Hippocampal formation (tissue), 2 donors: Measurements from ENCODE around the gene HEG1.

Experiments
- DNase-seq, 2 donors: peaks; one replicate each; lab custom pipeline; 2025; lab: John Stamatoyannopoulos, UW

The HEG1 gene

DNA sequence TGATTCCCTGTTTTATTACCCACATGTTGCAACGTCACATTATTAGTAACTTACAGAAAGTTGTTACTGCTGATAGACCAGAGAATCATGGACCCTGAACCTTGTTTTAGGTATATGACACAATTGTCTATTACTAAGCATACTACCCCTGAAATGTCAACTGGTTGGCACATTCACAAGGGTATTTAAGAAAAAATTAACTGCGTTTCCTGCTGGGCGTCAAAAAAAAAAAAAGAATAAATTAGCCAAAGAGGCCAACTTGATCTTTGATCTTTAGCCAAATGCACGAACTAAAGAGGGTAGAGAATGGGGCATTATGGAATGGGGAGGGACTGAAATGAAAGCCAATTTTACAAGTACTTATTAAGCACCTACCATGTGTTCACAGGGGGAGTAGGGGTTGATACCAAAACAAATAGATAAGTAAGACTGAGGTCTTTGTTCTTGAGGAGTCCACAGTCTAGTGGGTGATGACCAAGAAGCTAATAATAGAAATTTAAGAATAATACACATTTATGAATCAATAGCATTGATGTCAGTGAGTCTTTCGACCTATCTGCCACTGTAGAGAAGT, 103.4 kb downstream of the HEG1 start:
- DNase-seq = no peak

DNA sequence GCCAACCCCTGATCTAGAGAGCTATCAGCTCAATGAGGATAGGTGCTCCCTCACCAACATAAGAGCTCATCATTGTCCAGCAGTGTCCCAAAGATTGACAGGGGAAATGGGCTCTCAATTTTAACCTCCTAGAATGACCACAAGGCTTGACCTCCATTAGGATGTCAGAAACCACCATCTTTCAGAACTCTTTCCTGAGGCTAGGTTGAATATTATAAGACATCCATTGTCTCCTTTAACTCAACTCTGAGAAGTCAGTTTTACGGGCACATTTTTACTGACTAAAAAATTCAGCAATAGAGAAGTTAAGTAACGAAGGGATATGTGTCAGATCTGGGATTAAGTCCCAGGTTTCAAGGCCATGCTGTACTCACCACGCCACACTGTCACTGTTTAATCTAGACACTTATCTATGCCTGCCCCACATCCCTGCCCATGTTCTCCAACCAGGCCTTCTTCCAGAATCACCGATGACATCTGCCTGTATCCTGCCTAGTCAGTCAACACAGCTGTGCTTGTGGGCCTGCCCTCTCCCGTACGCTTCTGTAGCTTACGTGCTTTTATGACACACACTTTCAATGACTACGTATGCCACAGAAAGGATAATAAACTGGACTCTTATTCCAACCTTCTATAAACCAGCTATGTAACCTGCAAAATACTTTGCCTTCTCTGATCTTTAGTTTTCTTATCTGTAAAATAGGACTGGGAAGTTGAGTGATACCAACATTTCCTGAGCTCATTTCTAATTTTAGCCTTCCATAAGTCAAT, 104.1 kb downstream of the HEG1 start:
- DNase-seq = no peak

DNA sequence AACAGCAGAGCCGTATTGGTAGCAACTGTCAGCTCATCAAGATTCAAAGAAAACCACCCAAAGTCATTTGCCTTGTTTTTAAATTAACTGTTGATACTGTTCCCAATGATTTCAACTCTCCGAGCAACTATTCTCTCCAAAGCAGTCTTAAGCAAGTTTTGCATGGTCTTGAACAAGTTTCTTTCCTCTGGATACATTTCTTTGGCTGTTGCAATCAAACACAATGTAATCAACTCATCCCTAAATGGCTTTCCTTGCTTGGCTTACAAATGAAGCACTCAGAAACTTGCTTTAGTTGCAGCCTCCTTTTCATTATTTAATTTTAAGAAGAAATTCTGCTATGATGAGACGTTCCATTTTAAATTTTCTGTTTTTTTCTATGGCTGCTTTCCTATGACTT, 105.8 kb downstream of the HEG1 start:
- DNase-seq = no peak

DNA sequence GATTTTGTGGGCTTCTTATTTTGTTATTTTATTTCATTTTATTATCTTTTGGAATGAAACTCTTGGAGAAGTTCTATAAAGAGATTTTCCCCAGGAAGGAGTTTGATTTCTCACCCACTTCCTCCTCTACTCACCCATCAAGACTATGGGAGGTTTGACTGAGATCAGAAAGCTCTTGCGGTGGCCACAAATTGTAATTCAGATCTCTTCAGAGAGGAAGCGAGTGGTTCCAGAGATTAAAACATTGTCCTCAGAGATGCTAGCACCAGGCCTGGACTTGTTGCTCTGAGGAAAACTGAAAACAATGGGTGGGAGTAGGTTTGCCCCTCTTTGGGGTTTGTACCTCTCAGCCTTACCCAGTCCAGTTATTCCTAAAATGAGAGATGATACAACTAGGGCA, 113.2 kb downstream of the HEG1 start:
- no peak for DNase-seq

DNA sequence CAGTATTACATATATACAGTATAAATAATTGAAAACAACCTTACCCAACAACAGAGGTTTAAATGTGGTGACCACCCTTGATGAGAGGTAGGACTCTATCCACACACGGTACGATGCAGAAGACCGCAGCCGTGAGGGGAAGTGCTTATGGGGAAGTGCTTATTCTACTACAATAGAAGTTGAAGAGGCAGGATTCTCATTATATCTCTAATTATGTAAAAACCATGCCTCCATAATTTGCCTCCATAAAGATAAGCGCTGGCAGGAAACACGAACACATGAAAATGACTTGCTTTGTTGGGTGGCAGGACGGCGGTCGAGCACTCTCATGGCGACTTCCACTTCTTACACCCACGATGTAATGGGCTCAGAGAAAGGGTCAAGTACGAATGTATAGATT, 114.0 kb downstream of the HEG1 start:
- no peak for DNase-seq

DNA sequence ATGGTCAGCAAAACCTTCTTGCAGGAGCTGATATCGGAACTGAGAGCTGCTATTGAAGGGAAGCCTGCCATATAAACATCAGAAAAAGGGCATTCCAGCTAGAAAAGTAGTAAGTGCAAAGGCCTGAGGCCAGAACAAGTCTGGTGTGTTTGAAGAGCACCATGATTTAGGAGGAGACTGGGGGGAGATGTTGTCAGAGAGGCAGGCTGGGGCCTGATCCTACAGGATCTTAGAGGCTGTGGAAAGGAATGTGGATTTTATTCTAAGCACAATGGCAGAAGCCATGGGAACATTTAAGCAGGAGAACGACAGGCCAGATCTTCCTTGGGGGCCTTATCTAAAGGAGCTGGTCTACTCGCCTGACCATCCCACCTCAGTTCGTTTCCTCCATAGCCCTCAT, 116.1 kb downstream of the HEG1 start:
- no peak for DNase-seq

DNA sequence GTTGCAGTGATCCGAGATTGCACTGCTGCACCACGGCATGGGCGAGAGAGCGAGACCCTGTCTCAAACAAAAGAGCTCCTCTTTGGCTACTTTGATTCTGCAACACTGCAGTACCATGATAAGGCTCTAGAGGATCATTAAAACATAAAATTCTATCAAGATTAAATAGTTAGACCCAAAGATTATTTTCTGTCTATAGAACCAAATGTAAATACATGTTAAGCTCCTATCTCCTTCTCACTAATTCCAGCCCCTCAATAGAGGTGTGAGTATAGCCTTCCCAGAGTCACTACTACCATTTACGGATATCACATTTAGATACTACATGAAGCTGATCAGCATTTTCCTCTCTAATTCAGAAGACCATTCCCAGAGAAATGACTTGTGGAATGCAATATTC, 116.9 kb downstream of the HEG1 start:
- DNase-seq = no peak

DNA sequence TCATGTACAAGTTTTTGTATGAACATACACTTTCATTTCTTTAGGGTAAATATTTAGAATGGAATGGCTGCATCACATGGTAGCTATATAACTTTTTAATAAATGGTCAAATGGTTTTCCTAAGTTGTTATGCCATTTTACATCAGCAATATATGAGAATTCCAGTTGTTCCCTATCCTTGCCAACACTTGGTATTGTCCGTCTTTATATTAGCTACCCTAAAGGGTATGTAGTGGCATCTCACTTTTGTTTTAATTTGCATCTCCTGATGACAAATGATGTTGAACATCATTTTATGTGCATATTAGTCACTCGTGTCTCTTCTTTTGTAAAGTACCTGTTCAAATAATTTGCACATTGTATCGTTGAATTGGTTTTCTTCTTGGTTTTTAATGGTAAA, 118.7 kb downstream of the HEG1 start:
- DNase-seq = no peak

DNA sequence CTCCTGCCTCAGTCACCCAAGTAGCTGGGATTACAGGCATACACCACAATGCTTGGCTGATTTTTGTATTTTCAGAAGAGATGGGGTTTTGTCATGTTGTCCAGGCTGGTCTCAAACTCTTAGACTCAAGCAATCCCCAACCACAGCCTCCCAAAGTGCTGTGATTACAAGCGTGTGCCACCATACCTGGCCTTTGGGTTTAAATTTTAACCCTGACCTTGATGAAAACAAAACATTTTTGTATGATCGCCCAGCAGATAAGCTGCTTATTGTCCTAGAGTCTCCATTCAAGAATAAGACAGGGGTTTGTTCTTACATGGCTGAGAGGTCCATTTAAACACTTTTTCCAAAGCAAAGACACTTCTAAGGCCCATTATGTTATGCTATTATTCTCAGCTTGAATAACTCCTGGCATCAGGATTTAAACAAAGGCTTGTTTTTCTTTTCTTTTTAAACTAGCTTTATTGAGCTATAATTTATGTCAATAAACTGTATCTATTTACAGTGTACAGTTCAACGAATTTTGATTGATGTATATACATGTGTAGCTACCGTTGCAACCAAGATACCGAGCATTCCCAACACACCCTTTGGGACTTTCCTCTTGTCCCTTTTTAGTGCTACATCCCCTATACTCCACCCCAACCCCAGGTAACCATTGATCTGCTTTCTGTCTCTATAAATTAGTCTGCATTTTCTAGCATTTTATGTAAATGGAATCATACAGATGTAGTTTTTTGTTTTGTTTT, 119.8 kb downstream of the HEG1 start:
- DNase-seq = no peak

DNA sequence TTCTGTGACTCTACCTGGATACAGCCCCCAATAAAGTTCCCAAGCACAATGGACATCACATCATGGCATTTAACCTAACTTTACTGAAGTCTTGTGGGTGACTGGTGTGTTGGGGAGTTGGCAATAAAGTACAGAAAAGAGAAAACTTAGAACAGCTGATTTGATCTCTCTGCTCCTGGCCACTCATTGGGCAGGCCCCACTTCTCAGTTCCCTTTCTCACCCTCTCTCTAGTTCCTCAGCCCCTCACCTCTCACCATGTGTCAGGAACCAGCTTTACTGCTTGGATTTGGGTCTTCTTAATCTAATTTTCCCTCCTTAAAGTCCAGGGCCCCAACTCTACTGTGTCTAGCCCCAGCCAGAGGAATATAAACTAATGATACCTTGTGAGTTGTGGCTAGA, 120.5 kb downstream of the HEG1 start:
- no peak for DNase-seq

DNA sequence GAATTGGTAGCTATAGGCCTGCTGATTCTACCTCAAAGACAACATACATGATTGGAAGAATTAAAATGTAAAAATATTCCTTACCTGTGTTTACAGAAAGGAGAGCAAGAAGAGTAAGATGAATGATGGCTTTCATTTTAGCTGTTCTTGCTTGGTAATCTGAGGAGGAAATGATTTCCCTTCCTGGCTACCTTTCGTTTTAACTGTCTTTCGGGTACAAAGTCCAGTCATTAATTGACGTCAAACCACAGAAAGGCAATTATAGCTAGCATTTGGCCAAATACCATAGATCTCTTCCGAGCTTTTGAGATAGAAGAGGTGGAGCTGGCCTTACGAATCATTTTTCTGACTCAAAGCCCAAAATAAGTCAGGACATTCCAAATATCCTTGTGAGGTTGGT, 121.2 kb downstream of the HEG1 start, which contains the start of gene MUC13:
MUC13 (minus strand) TSS at position 175 of the 400 bp plus-strand sequence; CDS start at position 136, 39 bp downstream.
- no peak for DNase-seq

DNA sequence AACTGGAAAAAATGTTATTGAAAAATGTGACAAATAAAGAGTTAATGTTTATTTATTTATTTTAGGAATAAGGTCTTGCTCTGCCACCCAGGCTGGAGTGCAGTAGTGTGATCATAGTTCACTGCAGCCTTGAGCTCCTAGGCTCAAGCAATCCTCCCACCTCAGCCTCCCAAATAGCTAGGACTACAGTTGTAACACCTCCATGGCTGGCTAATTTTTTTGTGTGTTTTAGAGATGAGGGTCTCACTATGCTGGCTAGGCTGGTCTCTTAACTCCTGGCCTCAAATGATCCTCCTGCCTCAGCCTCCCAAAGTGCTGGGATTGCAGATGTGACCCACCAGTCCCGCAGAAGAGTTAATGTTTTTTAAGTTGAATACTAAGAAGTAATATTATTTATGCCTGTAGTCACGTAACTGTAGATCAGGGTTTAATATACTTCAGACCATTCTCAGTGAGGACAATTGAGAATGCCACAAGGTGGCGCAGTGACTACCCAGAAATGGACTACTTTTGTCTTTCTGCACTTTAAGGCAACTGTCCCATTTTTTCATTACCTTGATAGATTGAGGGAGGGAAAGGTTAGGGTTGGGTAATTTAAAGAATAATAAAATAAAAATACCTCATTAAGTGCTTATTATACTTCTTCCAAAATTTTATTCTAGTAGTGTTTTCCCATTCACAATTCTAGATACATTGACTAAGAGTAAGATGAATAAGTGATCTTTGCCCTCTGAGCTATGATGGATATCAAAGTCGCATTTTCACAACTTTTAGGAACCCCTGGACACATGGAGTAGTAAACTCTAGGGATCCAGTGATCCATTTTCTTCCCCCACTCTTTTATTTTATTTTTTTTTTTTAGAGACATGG, 127.2 kb downstream of the HEG1 start:
- DNase-seq = peak; percentile 4 to 28

DNA sequence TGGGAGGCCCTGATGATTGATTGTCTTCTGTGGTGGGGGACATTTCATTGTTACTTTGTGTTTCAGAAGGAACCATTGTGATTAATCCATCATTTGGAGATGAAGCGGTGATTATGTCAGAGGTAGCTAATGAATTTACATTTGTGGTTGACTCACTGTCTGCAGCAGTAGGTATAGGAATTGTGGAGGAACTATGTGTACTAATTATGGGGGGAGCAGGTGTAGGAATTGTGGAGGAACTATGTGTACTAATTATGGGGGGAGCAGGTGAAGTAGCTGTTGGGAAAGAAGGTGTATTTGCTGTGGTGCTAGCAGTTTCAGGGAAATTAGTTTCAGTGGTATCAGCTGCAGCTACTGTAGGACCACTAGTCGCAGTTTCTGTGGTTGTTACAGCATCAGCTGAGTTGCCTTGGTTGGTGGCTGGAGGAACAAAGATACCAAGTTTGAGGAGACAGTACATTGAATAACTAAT, 128.2 kb downstream of the HEG1 start:
- no peak for DNase-seq

DNA sequence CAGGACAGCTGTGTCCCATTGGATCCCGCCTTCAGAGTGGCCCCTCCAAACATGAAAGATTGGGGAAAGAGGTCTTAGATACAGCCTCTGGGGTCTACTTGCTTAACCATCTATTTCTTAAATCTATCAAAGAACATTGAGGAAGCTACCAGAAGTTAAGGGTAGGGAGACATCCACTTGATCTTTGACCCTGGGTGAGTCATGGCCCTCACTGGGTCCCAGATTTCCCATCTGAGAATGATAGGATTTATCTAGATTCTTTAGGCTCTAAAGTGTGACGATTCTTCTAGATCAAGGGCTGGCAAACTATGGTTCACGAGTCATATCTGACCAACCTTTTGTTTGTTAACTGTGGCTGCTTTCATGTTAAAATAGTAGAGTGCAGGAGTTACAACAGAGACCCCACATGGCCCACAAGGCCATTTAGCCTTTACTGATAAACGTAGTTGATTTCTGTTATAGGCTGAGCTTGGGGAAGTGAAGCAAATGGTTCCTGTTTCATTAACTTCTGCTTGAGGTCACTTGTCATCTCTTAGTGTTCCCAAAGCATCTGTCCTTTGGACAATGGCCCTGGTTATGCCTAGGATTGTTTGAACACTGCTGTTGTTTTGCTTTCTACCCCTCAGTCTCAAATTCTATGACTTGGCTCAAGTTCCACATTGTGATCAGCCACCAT, 129.2 kb downstream of the HEG1 start:
- DNase-seq = no peak

DNA sequence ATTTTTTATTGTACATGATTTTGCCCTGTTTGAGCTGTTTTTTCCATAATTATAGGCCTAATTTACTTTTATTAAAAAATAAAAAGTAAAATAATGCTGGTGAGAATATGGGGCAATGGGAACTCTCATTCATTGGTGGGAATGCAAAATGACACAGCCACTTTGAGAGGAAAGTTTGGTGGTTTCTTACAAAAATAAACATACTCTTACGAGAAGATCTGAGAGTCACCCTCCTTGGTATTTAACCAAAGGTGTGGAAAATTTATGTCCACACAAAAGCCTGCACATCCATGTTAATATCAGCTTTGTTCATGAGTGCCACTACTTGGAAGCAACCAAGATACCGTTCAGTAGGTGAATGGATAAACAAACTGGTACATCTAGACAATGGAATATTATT, 131.1 kb downstream of the HEG1 start:
- DNase-seq = no peak

DNA sequence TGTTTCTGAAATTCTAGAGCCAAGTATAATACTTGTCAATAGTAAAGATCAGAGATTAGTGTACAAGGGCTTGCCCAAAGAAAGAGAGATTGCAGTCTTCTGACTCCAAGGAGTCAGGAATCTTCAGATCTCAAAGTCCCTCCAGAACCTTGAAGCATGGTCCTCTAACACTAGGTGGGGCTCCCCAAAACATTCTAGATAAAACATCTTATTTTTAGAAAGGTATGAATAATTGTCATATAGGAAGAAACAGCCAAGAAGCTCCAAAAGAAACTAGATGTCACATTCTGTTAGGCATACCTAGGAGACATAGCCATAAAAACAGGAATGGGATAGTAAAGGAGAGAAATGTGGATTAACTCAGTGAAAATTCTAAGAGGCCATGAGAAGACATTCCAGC, 132.0 kb downstream of the HEG1 start:
- DNase-seq = no peak

DNA sequence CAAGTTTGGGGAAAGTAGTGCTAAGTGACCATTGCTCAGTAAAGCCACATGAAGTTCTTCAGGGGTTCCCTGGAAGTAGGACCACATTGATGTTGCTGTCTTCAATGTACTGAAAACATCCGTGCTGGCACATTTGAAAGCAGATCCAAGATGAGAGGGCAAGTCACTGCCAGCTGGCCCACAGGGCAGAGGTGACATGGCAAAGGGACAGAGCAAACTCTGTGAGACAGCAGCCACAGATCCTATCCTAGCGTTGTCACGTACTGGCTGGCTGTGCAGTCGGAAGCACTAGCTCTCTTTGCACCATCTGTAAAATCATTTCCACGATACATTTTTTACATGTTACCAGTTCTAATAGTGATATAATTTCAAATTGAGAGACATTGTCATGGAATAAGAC, 135.1 kb downstream of the HEG1 start:
- DNase-seq = peak in 1 of 2 donors; percentile 26

DNA sequence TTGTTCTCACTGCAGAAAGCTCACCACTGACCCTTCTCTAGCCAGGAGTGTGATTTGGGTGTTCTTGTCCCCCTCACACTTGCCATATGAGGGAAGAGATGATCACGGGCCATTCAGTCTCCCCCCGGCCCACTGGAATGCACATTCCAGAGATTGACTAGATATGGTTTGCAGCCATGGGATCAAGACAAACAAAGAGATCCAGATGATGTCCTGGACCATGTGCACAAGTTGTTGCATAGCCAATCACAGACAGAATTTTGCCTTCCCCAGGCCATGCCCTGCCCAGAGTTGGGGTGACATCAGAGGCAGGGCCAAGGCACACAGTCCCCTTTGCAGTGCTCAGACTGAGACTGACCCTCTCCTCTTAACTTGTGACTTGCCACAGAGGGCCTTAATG, 136.0 kb downstream of the HEG1 start:
- no peak for DNase-seq

DNA sequence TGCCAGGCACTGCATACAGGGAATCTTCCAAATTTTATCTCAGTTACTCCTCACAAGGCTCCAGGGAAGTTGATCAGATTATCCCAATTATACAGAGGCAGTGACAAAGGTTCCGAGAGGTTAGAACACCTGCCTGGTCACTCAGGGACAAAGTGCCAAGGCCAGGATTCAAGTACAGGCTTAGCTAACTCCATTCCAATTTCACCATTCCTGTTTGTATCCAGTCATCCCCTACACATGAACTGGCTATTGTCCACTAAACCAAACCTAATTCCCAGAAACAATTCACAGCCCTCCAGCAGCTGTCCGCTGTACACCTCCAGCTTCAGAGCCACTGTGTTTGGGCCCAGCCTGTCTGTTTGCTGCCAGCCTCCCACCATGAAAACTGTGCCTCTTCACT, 137.3 kb downstream of the HEG1 start:
- no peak for DNase-seq

DNA sequence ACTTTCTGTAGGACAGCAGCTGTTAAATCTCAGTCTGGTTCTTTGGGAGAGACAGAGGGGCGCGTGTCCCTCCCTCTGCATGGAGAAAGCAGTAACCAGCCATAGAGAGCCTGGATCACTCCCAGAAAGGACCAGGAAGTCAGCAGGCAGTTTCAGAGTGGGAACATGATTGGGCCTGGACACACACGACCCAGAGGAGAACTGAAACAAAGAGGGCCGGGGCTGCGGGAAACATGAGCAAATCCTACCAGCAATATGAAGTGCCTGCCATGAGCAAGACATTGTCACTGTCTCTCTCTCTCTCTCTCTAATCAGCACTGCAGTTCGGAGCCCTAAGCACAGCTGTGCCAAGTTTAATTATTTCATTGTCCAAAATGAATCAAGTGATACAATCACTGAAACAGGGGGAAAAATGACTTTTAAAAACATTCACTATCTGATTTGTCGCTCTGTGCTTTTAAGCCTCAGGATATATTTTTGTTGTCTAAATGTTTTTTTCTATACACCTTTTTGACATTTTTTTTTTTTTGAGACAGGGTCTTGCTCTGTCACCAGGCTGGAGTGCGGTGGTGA, 138.9 kb downstream of the HEG1 start:
- no peak for DNase-seq
